Measurements from ENCODE around the gene NFYA.

NFYA gene

DNA sequence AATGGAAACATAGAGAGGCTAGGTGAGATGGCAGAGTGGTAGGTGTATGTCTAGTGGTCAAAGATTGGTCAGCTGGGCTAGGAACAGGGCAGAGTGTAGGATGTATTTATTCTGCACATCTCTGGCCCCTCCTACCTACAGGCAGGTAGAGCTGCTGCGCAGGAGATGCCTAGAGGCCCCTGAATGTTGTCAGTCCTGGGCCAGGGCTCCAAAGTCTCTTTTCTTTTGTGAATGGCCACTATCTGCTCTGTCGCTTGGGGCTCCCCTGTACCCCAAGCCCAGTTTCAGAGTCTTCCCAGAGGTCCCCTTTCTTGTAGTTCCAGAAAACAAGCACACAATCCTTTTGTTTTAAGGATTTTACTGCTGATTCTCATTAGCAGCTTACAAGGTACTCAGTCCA, 25.5 kb upstream of the NFYA start:
- DNase-seq, result no peak

DNA sequence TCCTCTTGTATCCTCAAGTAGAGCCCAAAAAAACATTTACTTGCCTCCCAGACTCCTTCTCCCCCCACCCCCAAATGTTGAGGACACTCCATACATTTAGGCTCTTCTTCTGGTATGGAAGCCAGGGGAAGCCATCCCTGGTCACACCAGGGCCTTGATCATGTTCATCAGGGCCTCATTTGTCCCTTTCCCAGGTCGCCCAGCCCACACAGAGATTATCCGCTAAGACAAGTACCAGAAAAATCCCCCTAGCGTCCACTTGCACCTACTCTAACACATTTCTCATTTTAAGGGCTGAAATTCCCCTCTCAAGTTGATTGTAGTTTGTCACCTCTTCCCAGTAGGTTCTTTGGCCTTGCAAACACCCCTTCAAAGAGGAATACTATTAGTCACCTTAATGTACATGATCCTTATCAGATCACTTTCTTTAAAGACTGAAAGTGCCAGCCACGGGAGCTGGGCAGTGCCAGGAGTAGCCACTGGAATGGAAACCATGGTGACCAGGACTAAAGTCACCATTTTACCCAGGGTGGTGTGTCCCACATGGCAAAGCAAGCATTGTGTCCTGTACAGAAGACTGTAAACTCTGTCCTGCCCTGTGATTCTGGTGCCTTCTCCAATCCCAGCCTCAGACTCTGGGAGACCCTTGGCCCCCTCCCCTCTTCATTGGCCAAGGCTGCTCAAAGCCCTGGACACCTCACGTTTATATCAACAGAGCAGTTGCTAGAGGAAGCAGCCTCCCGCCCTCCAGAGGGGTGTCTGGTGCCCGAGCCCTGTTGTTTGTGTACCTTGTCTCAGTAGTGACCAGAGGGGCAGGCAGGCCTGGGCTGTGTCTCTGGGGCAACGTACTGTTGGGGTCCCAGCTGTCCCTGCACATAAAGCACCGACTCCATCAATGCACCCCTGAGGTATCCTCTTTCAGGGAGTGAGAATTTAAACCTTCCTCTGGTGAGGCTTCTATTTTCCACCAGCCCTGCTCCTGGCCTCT, 24.7 kb upstream of the NFYA start:
- no peak for DNase-seq

DNA sequence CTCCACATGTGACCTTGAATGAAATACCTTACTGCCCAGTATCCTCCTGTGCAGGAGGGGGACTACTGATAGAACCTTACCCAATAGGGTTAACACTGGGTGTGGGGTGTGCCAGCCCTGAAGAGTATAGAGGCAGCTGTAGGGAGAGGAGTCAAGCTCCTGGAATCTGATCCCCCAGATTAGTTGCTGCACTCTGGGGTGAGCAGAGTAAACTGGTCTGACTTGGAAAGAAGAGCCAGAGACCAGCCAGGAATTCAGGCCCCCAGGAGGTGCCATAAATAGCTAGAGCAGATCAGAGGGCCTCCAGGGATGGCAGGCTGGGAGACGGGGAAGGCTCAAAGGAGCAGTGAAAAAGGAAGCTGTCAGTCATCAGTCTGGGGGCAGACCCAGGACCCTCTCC, 23.3 kb upstream of the NFYA start:
- DNase-seq, result no peak

DNA sequence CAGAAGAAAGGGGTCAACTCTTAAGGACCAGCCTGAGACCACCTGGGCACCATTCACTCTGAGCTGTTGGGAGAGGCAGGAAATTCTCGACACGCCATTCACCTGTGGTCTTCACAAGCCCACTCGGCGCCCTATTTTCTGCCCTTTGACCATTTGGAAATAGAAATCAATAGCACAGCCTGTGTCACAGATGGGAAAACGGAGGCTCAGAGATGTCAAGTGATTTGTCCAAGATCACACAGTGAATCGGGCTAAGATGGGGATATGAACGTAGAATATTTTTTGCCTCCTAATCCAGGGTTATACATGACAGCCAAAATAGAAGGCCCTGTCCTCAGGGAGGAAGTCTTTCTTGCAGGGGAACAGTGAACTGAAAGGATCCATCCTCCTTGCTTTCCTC, 22.8 kb upstream of the NFYA start:
- DNase-seq, result no peak

DNA sequence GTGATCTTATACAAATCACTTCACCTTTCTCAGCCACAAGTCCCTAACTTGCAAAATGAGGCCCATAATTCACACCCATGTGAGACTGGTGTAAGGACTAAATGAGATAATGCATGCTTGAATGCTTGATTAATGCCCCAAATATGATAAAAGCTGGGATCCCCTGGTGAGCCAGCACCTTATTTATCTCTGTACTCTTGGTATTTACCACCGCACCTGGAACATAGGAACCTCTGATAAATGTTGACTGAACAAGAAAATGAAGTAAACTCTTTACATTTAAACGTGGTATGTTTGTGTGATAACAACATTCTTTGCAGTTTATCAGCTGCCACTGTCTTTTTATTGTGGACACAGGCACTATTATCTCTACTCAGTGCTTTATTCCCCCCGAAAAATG, 22.2 kb upstream of the NFYA start:
- no peak for DNase-seq

DNA sequence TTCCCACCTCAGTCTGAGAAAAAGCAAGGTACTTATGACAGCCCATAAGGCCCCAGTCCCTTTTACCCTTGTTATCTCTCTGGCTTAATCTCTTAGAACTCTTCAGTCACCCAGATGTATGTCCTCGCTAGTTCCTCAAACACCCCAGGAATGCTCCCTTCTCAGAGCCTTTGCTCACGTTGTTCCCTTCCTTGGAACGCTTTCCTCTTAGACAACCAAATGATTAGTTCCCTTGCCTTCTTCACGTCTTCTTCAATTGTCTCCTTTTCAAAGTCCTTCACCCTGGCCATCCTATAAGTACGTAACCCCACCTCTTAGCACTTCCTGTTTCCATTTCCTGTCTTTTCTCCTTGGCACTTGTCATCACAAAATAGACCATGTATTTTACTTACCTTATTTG, 20.9 kb upstream of the NFYA start:
- no peak for DNase-seq

DNA sequence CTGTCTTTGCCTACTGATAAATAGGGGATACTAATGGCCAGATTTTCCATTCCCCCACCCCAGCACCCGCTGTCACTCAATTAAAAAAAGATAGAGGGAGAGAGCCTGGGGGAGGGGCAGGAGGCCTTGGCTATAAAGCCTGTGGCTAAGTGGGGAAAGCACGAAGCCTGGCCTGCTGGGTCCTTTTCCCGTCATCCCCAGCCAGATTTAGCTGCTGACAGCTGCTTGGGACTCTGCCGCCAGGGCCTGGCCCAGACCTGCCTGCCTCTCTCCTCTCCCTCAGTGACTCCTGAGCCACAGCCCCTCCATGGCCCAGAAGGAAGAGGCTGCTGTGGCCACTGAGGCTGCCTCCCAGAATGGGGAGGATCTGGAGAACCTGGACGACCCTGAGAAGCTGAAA, 19.7 kb upstream of the NFYA start, which contains the start of gene APOBEC2:
Gene APOBEC2, plus strand, starts transcription at position 162 of the 400 bp plus-strand sequence. Its CDS starts 146 bp downstream, at position 308.
- peak; percentile 26 for DNase-seq

DNA sequence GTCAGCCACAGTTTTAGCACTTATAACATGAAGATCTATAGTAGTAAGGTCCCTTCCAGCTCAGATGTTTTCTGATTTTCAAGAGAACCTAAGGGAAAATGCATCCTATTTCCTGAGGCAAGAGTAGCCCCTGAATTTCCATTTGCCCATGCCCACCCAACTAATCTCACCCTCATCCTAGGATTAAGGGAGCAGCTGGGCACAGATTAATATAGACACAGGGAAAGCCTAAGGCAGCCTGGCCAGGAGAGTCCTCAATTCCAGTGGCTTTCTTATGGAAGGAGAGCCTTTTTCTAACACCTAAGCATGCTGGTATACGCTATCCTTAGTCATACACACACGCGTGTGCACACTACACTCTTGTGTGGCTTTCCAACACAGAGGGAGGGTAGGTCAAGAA, 18.3 kb upstream of the NFYA start:
- no peak for DNase-seq

DNA sequence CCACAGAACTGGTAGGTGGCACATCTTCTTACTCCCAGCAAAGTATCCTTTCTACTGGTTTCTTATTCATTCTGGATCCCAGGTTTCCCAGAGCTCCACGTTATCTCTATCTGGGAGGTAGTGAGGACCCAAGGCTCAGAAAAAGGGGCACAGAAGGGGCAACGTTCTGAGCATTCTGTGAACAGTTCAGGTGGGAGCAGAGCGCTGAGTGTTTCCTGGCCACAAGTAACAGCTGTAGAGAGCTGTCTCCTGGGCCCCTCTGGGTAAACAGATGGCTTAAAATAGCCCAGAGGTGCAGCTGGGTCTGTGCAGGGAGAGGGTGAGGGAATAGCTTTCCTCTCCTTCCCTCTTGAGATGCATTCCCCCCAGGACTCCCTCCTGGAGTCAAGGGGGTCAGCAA, 17.6 kb upstream of the NFYA start:
- peak; percentile 68 for DNase-seq

DNA sequence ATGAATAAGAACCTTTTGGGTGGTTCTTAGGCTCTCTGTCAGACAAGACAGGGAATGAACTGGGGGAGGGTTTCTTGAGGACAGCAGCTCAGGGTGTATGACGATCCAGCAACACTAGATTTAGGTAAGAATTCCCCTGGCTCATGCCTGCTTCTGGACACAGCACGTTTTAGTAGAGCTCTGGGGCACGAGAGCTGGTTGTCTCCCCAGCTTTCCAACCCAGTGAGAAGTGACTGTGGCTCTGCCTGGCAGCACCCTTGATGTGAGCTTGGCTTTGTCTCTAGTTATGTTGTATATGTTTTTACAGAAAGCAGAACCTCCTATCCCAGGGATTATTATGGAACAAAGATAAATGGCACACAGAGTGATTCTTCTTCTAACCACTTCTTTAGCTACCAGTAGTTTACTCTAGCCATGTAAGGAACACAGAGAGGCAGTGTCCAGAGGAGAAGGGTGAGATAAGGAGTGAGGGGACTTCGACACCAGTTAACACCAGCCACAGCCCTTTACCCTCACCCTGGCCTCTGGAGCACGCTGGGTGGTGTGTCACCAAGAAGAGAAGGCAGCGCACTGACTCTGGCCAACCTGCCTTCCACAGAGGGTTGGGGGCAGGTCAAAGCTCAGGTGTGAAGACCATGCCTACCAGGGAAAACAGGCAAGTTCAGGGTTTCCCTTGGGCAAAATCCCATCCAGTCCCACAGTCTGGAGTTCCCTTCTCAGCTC, 15.8 kb upstream of the NFYA start:
- DNase-seq, result no peak

DNA sequence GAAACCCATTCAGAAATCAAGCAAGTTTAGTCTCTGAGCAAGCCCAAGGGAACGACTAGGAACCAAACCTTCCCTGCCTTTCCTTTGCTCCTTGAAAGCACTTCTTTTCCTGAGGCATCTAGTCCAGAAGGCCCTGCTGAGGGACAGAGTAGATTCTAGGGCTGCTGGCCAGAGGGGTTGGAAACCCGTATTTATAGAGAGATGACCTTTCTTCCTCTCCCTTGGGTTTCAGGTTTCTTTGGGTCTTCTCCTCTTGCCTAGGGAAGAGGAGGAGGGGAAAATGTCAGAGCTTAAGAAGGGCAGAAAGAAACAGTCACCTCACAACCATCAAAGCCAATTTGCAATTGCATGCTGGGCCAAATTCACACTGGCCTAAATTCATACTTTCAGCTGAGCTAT, 14.0 kb upstream of the NFYA start:
- DNase-seq, result no peak

DNA sequence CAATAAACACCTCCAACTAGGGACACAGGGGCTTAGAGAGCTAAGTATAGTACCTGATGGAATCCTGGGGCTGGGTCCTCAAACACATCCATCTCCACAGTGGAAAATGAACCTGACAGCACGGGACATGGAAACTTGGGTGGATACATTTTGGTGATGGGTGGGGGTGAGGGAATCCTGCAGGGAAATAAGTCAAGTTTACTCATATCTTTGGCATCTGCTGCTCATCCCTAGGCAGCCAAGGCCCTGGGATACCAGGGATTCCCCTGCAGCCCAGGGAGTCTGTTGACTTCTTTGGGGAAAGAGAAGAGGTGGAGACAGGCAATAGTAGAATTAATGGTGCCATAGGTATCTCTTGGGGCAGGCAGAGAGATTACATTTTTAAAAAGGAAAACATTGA, 13.2 kb upstream of the NFYA start:
- DNase-seq, result no peak

DNA sequence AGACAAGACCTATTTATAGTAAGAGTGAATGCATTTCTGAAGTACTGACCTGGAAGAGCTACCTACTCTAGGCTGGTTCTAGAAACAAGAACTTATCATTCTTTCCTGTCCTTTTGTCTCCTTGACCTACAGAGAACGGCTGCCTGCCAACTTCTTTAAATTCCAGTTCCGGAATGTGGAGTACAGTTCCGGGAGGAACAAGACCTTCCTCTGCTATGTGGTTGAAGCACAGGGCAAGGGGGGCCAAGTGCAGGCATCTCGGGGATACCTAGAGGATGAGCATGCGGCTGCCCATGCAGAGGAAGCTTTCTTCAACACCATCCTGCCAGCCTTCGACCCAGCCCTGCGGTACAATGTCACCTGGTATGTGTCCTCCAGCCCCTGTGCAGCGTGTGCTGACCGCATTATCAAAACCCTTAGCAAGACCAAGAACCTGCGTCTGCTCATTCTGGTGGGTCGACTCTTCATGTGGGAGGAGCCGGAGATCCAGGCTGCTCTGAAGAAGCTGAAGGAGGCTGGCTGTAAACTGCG, 11.5 kb upstream of the NFYA start:
- DNase-seq, result no peak

DNA sequence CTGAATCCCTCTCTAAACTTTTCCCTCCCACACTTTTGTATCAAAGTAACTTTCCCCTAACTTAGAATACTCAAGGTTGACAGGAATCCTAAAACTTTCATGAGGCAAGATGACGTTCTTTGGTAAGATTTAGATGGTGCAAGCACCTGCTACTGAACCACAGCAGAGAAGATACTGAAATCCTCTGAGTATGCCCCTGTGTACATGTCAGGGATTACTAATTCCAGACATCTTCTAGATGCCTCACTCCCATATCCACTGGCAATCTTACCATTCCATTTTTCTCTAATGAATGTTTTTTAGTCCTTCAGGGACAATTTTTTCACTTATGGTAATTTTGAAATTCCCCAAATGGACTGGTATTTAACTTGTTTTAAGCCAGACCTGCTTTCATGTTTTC, 10.7 kb upstream of the NFYA start:
- DNase-seq, result no peak

DNA sequence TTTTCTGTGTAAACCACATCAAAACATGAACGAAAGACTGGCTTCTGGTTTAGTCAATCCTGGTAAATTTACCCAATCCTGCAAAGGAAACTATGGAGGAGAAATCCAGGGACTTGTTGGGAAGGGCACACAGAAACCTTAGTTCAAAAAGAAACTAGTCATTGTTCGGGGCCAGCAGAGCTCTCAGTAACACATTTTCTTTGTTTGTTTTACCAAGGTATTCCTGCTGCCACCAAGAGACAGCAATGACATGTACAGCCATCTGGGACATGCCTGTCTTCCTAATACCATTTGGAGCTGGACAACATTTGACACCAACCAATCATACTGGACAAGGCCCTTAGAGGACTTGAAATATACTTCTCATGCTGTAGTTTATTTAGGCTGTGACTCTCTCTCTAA, 8.9 kb upstream of the NFYA start:
- no peak for DNase-seq

DNA sequence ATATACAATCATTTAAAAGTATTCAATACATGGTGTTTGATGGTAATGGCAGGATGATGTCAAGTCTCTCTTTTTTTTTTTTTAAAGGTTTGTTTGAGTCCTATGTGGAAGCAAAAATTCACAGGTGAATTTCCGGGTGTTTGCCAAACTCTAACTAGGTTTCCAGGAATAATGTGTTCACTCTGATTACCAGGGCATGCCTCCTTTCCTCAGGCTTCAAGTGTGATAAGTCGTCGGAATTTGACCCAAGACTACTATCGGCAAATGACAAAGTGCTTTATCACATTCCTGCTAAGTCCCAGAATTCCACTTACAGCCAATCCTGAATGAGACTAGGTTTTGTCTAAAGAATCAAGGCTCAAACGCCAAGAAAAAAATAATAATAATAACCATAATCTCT, 7.9 kb upstream of the NFYA start:
- no peak for DNase-seq

DNA sequence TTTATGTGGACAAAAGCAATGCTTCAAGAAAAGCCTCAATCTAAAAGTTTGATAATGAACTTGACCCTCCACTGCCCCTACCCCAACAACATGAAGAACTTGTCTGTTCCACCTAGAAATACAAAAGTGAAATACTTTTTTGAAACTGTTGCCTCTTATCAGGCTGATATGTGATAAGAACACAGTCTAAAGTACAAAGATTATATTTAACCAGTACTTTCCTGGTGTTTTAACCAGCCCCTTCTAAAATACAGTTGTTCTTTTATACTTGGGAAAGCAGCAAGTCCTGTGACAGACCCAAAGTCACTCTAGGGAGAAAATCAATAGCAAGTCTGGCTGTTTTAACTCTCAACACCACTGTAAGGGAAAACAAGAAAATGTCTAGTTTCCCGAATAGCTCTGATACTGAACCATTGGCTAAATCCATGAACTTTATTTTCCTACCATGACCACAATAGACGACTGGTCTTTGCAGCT, 7.2 kb upstream of the NFYA start:
- no peak for DNase-seq

DNA sequence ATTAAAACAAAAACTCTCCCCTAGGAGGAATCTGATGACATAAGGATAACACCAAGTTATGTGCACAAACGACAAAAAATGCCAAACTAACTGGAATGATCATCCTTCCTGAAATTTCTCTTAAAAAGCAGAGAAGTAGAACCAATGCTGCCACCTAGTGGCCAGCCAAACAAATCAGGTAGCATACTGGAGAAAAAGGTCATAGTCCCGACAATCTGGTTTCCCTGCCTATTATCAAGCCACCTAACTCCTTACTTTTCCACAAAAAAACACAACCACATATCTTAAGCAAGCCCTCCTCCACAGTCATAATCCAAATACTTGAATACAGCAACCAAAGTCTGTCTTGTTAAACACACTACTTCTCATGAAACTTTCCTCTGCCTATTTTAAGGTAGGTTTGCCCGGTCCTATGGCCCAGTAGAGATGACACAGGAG, 5.9 kb upstream of the NFYA start:
- peak; percentile 47 for DNase-seq

DNA sequence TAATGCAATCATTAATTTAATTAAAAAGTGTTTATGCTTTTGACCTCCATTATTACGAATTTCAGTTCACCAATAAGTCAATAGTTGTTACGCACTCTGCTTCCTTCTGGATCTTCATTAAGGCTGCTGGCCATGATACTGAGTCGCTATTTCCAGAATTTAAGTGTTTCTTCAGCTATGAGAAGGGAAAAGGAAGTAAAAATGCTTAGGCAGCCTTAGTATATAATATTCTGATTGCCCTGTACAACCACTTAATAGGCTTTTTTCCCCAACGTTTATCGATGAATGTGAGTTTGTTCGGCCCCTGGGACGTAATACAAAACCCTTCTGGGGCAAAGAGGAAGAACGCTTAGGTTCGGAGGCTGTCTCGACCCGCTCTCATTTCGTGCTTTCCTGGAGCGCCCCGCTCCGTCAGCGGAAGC, 1.3 kb upstream of the NFYA start:
- DNase-seq, result no peak

DNA sequence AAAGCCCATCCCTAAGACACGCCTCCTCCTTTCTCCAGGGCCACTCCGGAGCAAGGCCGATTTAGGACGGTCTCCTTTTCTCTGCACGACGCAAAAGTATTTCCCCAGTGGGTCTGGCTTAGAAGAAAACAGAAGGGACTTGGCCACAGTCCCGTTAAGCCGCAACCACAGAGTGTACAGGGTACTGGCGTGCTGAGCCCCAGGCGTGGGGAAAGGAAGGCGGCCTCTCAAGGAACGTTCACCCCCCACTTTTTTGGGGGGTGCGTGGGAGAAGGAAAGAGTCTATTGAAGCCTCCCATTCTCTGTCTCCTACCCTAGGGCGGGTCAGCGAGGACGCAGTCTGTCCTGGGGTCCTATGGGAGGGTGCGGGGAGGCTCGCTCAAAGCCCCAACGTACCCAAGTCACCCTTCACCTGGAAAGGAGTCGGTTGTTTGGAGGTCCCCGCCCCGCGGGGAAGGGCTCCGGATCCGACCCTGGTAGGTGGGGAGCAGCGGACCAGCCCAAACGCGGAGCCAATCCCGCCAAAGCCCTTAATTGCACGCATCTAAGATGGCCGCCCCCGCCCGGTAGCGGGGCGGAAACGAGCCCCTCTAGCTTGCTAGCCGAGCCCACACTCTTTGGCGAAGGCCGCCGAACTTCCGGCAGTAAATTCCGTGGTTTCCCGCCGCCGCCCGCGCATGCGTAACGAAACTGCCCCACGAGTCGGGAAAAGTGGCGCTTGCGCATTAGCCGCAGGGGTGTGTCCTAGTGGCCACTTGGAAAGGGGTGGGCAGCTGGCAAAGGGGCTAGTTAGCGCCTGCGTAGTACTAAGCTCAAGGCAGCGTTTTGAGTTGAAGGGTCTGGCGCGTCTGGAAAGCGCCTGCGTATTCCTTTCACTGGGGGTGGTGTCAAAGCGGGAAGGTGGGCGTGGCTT, 595 bp upstream of the NFYA start, which contains the start of gene OARD1:
Gene OARD1, minus strand, starts transcription at position 434 of the 913 bp plus-strand sequence. CDS start 722 bp downstream, outside the sequence.
- peak; percentile 100 for DNase-seq

DNA sequence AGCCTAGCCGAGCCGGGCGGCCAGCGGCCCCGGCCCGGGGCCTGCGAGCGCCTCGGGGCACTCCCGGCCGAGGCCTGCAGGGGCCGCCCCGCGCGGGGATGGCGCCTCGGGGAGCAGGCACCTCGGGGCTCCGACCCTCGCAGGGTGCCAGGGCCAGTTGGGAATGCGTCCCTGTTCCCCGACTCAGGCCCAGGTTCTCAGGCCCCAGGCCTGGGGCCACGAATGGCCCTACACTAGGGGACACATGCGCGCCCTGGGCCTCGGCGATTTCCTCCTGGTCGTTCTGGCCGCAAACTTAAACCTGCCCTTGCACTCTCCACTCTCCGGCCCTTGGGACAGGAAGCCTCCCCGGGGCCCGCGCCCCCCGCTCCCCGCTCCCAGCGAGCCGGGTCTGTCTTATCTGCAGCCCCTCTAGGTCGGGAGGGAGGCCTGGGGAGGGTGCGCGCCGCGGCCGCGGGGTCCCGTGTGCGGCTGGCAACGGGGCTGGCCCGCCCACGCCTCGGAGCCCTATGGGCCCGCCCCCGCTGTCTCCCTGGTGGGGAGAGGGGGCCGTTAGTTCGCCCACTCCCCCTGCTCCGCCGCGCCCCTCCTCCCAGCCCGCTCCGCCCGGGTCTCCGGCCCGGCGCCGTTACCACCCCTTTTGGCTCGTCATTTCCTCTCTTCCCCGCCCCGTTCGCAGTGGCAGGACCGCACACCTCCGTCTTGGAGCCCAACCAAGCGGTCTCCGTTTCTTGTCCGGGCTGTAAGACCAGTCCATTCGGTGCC, 611 bp downstream of the NFYA start:
- DNase-seq, result peak; percentile 76

All from NCI-H2171 (cell line).